Suprapubic skin (tissue), 4 donors: Measurements from ENCODE around the gene SPATA20.

ENCODE experiments used
- POLR2A ChIP-seq, 2 donors: fragments of 450-650 bp; IDR thresholded peaks; one replicate each; pipeline ENCODE4 v1.6.1; 2017; ENCODE audit warnings: antibody characterized with exemption in 2 of 2, mild to moderate bottlenecking in 2 of 2, moderate library complexity in 2 of 2
- POLR2AphosphoS5 ChIP-seq, 3 donors: sonication (generic); formaldehyde crosslinking; IDR thresholded peaks; one replicate each; pipeline ENCODE4 v1.6.1; 2017; ENCODE audit warnings: antibody characterized with exemption in 3 of 3
- TF ChIP-seq, protein P1 (sequence below), 2 donors: fragments of 200-600 bp in 1 of 2; fragments of 450-650 bp in 1 of 2; sonication (generic) in 1 of 2; IDR thresholded peaks; one replicate each; pipeline ENCODE4 v1.5.1; 2016 to 2019; ENCODE audit warnings: antibody characterized with exemption in 2 of 2, mild to moderate bottlenecking in 1 of 2, moderate library complexity in 1 of 2

DNA sequence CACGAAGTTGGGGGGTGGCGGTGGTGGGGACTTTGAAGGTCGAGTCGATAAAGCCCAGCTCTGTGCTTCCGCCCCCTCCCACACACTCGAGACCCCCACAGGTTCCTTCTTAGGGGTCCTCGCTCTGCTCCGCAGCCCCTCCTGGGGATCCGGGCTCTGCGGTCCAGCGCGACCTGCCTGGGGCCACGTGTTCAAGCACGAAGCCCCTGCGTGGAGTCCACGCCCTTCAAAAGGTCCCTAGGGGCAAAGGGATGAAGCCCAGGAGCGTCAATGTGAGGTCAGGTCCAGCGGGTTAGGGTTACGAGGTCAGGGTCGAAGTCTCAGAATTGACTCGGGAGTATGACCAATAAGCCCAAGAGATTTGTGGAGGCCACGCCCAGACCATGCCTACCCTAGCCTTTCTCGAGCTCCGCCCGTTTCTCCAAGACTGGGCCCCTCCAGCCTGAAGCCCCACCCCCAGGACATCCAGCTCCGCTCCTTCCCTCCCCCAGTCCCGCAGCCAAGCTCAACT lies 12.8 kb downstream of the SPATA20 start:
- TF ChIP-seq, protein P1, sequence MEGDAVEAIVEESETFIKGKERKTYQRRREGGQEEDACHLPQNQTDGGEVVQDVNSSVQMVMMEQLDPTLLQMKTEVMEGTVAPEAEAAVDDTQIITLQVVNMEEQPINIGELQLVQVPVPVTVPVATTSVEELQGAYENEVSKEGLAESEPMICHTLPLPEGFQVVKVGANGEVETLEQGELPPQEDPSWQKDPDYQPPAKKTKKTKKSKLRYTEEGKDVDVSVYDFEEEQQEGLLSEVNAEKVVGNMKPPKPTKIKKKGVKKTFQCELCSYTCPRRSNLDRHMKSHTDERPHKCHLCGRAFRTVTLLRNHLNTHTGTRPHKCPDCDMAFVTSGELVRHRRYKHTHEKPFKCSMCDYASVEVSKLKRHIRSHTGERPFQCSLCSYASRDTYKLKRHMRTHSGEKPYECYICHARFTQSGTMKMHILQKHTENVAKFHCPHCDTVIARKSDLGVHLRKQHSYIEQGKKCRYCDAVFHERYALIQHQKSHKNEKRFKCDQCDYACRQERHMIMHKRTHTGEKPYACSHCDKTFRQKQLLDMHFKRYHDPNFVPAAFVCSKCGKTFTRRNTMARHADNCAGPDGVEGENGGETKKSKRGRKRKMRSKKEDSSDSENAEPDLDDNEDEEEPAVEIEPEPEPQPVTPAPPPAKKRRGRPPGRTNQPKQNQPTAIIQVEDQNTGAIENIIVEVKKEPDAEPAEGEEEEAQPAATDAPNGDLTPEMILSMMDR (IDR thresholded peaks at IDR 0.05) = no peak
- TF ChIP-seq POLR2A (IDR thresholded peaks at IDR 0.05) (no peak), POLR2AphosphoS5 (IDR thresholded peaks at IDR 0.05) (no peak)
